Activated T-cell treated with anti-CD3 and anti-CD28 coated beads, Interleukin-2, amount 50 U/mL, for 4 hours (primary cell): ENCODE measurements around the gene RNF207. TPM values are rescaled to one million over a fixed set of nuclear protein-coding genes. Genes with fewer than 3 reads are reported as not detected.

Experiments
- ATAC-seq, 2 donors: fragments of 200-7000 bp; cut with Tn5 transposase; one replicate each; pipeline ENCODE4 v1.10.0; 2021
- DNase-seq: peaks from one replicate; pipeline ENCODE4 v3.0.0-alpha.2; 2020
- H3K27me3 Mint-ChIP-seq: one replicate; pipeline ENCODE4 v1.8.0; 2021; ENCODE audit warnings: low read depth, mixed read lengths
- H3K36me3 Mint-ChIP-seq: one replicate; pipeline ENCODE4 v1.8.0; 2022; ENCODE audit warnings: mixed read lengths; ENCODE audit not compliant: insufficient read depth
- H3K4me1 Mint-ChIP-seq: one replicate; pipeline ENCODE4 v1.8.0; 2021; ENCODE audit warnings: low read depth, mixed read lengths
- H3K4me3 Mint-ChIP-seq: one replicate; pipeline ENCODE4 v1.8.0; 2021; ENCODE audit warnings: mild to moderate bottlenecking, moderate library complexity, mixed read lengths
- H3K9me3 Mint-ChIP-seq: one replicate; pipeline ENCODE4 v1.8.0; 2021; ENCODE audit warnings: mixed read lengths
- total RNA-seq, 3 donors: library from RNA; stranded (reverse); gene quantifications; one replicate each; pipeline ENCODE4 v1.2.1, GENCODE V29; 2021

Gene RNF207
- total RNA-seq, 3 donors from 2014 or later, result 9.9 to 18.8 (median 12.0) TPM

DNA sequence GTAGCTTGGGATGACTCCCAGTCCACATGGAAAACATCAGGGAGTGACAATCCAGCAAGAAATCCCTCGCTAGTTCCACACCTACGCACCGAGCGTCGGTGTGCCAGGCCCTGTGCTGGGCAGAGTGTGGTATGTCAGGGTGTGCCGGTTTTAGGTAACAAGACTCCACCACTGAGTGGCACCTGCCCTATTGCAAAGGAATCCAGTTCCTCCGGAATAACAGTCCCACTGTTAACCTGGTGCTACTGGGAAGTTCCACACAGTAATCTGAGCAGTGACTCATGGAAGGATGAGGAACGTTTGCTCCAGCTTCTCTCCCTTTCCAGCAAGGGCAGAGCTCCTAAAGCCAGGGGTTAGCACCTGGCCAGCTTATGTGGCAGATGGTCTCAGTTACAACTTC is 14.3 kb downstream of the RNF207 start:
- no peak for DNase-seq
- H3K27me3 Mint-ChIP-seq, result peaks cover 4% of the 10 kb centered on the region
- H3K36me3 Mint-ChIP-seq, result peaks cover 17% of the 10 kb centered on the region
- H3K4me3 Mint-ChIP-seq, result no peak overlapping the region
- H3K9me3 Mint-ChIP-seq, result no peaks in the 10 kb centered on the region
- no peaks in the 10 kb centered on the region for H3K4me1 Mint-ChIP-seq
- ATAC-seq, result no peak

DNA sequence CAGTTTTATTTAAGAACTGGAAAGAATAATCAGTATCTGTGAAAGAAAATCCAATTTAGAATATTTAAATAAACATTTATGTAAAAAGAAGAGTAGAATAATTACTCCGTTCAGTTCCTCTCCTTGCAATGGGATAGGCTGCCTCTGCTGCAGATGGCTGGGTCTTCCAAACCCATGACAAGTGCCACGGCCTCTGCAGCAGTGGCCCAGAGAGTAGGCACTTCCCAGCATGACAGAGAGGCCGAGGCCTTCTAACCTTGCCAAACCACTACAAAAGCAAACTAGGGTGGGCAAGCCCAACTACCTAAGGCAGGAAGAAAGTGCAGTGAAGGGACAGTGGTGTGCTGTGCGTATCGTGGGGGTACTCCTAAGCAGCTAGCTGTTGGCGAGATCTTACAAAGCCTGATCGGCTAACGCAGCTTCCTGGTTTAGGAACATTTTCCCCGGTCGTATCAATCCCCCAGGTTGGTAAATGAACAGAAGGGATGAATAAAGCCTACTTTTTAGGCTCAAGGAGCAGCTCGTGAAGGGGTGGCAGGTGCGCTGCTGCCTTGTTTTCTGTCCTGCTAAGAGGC is 15.4 kb downstream of the RNF207 start:
- Mint-ChIP-seq H3K4me3 (no peak overlapping the region), H3K27me3 (no peaks in the 10 kb centered on the region), H3K9me3 (no peaks in the 10 kb centered on the region), H3K36me3 (peaks cover 20% of the 10 kb centered on the region), H3K4me1 (no peaks in the 10 kb centered on the region)
- ATAC-seq (no peak), DNase-seq (no peak)

DNA sequence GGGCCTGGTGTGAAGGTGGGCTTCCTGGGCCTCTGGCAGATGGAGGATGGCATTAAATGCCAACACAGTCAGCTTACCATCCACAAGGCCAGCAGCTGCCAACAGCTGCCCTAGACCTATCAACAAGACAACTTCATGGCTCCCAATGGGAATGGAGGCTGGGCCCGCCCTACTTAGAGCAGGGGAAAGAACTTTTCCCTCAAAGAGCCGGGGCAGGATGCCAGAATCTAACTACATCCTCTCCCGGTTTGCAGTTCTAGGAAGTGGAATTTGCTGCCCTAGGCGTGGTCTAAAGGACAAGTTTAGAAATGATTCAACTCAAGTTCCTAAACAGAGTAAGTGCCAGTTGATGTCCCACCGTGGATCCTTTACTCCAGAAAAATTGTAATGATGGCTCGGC is 16.7 kb downstream of the RNF207 start:
- Mint-ChIP-seq H3K4me3 (no peak overlapping the region), H3K9me3 (no peaks in the 10 kb centered on the region), H3K4me1 (no peaks in the 10 kb centered on the region), H3K36me3 (peaks cover 28% of the 10 kb centered on the region), H3K27me3 (no peaks in the 10 kb centered on the region)
- DNase-seq, result no peak
- no peak for ATAC-seq

DNA sequence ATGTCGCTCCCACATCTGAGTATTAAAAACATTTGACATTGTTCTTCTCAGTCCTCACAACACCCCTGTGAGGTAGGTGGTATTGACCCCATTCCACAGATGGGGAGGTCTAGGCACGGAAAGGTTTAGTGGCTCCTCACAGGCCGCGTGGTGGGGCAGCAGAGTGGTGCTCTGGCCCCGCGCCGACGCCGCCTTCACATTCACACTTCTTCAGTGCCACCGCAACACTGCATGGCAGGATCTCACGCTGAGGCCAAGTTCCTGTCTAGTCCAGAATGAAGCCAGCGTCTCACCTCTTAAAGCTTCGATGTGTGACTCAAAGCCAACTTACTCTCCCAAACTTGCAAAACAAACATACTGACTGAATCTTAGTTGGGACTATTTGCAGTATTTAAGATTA is 17.7 kb downstream of the RNF207 start:
- Mint-ChIP-seq H3K9me3 (no peaks in the 10 kb centered on the region), H3K4me1 (no peaks in the 10 kb centered on the region), H3K4me3 (no peak overlapping the region), H3K36me3 (peaks cover 28% of the 10 kb centered on the region), H3K27me3 (no peaks in the 10 kb centered on the region)
- ATAC-seq, result no peak
- DNase-seq, result no peak

DNA sequence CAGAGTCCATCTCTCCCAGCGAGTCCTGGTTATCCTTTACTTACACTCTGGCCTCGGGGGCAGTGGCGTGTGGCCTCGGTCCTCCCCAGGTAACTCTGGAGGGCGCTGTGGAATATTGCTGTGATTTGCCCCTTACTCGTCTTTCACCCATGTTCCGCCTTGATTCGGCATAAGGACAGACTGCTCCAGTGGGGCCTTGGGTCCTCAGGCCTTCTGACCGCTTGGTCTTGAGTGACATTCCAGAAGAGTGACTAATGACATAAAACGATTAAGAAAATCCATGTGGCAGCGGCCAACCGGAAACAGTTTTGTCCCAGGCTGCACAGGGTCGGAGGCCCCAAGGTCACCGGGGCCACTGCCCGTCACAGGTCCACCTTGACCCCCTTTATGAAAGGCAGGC is 18.8 kb downstream of the RNF207 start:
- Mint-ChIP-seq H3K4me1 (no peaks in the 10 kb centered on the region), H3K4me3 (no peak overlapping the region), H3K9me3 (no peaks in the 10 kb centered on the region), H3K27me3 (no peaks in the 10 kb centered on the region), H3K36me3 (peaks cover 28% of the 10 kb centered on the region)
- ATAC-seq, result no peak
- DNase-seq, result no peak

DNA sequence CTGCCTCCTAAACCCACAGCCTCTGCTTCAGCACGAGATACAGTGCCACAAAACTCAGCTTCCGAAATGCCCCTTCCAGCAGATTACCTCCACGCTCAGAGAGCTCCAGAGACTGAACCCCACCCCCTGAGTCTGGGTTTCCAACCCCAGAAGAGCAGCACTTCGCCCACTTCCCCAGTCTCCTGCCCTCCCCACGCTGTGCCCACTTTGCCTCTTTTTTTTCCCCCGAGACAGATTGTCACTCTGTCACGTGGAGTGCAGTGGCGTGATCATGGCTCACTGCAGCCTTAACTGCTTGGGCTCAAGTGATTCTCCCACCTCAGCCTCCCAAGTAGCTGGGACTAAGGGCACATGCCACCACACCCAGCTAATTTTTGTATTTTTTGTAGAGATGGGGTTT is 19.7 kb downstream of the RNF207 start:
- H3K27me3 Mint-ChIP-seq, result no peaks in the 10 kb centered on the region
- H3K36me3 Mint-ChIP-seq, result peaks cover 27% of the 10 kb centered on the region
- no peaks in the 10 kb centered on the region for H3K4me1 Mint-ChIP-seq
- H3K9me3 Mint-ChIP-seq, result no peaks in the 10 kb centered on the region
- DNase-seq (no peak), ATAC-seq (no peak)
- H3K4me3 Mint-ChIP-seq, result no peak overlapping the region

DNA sequence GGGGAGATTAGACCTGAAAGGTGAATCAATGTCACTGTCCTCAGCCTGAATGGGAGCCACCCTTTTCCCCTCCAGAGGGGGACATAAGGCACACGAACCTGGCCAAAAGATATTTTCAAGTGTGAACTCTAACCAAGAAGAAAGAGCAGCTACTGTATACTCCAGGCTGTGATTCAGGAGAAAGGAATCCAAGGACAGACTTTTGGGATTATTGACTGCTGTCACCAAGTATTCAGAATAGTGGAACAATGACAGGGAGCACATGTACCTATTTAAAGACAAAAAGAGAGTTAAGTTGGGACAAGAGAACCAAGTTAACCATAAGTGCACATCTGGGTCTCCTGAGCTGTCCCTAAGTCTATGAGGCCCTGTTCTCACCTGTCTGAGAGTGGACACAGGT is 27.5 kb downstream of the RNF207 start:
- H3K36me3 Mint-ChIP-seq, result peaks cover 16% of the 10 kb centered on the region

DNA sequence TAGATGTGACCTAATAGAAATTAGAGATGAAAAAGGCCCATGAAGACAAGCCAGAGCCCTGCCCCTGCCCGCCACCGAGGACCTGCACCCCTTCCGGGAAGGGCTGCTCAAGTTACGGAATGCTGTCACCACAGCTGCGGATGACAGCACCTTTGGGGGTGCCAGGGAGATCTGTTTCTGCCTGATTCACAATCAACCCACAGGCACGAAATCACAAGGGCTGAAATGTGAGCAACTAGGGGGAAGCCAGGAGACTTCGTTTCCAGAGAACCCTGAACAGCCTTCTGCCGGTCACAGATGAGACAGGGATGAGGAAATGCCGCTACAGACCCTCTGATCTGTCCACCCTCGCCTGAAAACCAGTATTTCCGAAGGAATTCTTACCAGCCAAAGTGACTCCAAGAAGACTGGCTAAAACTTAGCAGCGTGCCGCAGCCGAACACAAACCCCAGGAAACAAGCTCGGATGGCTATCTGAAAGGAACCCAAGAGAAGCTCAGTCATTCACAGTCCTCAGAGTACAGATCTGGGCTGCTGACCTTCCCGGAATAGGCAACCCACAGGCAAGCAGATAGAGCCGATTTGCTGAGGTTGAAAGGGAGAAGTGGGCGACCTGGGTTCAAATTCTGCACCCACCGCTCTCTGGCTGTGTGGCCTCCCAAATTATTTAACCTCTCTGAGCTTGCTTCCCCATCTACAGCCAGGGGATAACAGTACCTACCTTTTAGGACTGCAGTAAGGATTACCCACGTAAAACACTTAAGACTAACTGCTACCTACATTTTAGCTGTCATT is 28.8 kb downstream of the RNF207 start:
- ATAC-seq (no peak), DNase-seq (no peak)
- peaks cover 8% of the 10 kb centered on the region for H3K27me3 Mint-ChIP-seq
- H3K36me3 Mint-ChIP-seq, result peaks cover 16% of the 10 kb centered on the region
- H3K4me1 Mint-ChIP-seq, result peaks cover 15% of the 10 kb centered on the region
- no peaks in the 10 kb centered on the region for H3K9me3 Mint-ChIP-seq
- peak overlapping the region; percentile 91 for H3K4me3 Mint-ChIP-seq

More for the DNA sequence above, 27.5 kb downstream of the RNF207 start:
- ATAC-seq (no peak), DNase-seq (no peak)
- H3K9me3 Mint-ChIP-seq, result no peaks in the 10 kb centered on the region
- H3K4me1 Mint-ChIP-seq, result peaks cover 15% of the 10 kb centered on the region
- no peaks in the 10 kb centered on the region for H3K27me3 Mint-ChIP-seq
- H3K4me3 Mint-ChIP-seq, result peak overlapping the region; percentile 31

DNA sequence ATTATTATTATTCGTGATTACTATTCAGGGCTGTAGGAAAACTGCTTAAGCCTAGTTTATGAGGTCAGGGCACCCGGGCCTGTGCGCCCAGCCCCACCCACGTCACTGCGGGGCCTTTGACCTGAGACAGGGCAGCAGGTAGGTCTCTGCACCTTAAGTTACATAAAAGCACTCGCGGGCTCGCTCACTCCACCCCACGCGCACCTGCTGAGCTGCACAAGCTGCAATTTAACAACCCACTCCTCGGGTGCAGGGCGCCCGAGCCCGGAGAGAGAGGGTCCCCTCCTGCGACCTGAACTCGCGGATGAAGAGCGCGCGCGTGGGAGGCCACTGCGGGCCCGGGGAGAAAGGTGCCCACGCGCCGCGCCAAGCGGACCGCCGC is 29.4 kb downstream of the RNF207 start:
- H3K9me3 Mint-ChIP-seq, result no peaks in the 10 kb centered on the region
- DNase-seq (no peak), ATAC-seq (peak in 1 of 2 donors; percentile 35)
- H3K4me1 Mint-ChIP-seq, result peaks cover 15% of the 10 kb centered on the region
- H3K4me3 Mint-ChIP-seq, result peak overlapping the region; percentile 91
- peaks cover 14% of the 10 kb centered on the region for H3K27me3 Mint-ChIP-seq
- peaks cover 16% of the 10 kb centered on the region for H3K36me3 Mint-ChIP-seq

DNA sequence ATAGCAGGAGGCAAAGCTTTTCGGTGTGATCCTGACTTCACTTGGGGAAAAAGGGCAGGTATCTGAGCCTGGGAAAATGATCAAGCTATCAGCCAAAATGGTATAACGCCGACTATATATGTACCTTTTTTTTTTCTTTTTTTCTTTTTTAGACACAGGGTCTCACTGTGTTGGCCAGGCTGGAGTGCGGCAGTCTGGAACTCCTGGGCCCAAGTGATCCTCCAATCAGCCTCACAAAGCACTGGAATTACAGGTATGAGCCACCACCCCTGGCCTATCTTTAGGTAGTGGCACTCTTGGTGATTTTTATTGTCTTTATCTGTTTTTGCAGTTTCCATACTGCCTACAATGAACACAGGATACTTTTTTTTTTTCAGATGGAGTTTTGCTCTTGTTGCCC is 31.2 kb downstream of the RNF207 start:
- peaks cover 19% of the 10 kb centered on the region for H3K4me1 Mint-ChIP-seq
- DNase-seq (no peak), ATAC-seq (no peak)
- H3K9me3 Mint-ChIP-seq, result no peaks in the 10 kb centered on the region
- peak overlapping the region; percentile 45 for H3K4me3 Mint-ChIP-seq
- peaks cover 27% of the 10 kb centered on the region for H3K27me3 Mint-ChIP-seq
- peaks cover 10% of the 10 kb centered on the region for H3K36me3 Mint-ChIP-seq

DNA sequence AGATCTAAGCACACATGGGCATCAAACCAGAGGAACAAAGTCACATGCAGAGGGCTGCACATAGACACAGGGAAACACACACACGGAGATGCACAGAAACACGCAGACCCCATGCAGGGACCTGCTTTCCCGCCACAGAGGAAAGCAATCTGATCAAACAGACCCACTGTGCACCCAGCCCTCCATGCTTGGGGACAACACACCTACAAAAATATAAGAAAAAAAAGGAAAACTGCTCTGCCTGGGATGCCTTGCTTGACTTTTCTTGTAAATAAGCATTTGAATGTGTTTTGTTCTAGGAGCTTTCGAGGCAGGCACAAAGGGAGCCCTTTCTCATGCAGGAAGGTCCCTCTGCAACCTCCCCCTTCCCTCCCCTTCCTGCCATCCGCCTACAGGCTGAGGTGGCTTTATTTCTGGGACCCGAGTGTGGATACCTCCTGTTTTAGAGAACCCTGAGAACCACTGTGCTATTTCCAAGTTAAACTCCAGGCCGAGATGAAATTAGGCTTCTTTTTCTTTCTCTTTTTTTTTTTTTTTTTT is 33.4 kb downstream of the RNF207 start:
- H3K36me3 Mint-ChIP-seq, result no peaks in the 10 kb centered on the region
- DNase-seq (no peak), ATAC-seq (no peak)
- no peak overlapping the region for H3K4me3 Mint-ChIP-seq
- H3K9me3 Mint-ChIP-seq, result no peaks in the 10 kb centered on the region
- peaks cover 39% of the 10 kb centered on the region for H3K27me3 Mint-ChIP-seq
- H3K4me1 Mint-ChIP-seq, result peaks cover 10% of the 10 kb centered on the region

DNA sequence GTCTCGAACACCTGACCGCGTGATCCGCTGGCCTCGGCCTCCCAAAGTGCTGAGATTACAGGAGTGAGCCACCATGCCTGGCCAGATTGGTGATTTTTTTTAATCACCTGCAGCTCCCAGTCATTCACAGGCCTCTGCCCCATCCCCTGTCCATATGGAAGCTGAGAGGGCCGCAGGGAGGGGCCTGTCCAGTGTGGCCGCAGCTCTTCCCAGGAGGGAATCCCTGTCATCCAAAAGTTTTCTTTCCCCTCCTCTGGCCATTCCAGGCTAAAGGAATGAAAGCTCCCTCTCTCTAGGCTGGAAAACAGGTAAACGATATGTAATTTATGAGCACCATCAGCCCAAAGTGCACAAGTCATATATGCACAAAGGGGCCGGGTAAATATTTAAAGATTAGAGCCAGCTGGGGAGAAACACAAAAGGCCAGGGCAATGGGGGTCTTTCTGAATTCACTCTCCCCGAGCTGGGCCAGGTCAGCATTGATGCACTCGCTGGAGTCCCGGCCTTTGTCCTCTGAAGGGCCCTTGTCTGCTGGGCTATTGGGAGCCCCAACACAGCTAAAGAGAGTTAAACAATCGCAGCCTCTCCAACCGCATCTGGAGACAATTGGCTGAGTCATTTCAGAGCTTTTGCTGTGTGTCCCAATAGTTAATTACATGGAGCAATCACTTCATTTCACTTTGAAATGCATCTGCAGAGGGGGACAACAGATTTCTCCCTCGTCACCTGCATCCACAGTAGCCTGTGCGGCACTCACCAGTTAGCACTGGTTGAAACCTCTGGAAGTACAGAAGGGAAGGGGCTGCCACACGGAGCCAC is 34.2 kb downstream of the RNF207 start:
- no peaks in the 10 kb centered on the region for H3K9me3 Mint-ChIP-seq
- no peak for DNase-seq
- no peaks in the 10 kb centered on the region for H3K36me3 Mint-ChIP-seq
- H3K4me1 Mint-ChIP-seq, result peaks cover 7% of the 10 kb centered on the region
- H3K4me3 Mint-ChIP-seq, result no peak overlapping the region
- ATAC-seq, result no peak
- peaks cover 45% of the 10 kb centered on the region for H3K27me3 Mint-ChIP-seq

DNA sequence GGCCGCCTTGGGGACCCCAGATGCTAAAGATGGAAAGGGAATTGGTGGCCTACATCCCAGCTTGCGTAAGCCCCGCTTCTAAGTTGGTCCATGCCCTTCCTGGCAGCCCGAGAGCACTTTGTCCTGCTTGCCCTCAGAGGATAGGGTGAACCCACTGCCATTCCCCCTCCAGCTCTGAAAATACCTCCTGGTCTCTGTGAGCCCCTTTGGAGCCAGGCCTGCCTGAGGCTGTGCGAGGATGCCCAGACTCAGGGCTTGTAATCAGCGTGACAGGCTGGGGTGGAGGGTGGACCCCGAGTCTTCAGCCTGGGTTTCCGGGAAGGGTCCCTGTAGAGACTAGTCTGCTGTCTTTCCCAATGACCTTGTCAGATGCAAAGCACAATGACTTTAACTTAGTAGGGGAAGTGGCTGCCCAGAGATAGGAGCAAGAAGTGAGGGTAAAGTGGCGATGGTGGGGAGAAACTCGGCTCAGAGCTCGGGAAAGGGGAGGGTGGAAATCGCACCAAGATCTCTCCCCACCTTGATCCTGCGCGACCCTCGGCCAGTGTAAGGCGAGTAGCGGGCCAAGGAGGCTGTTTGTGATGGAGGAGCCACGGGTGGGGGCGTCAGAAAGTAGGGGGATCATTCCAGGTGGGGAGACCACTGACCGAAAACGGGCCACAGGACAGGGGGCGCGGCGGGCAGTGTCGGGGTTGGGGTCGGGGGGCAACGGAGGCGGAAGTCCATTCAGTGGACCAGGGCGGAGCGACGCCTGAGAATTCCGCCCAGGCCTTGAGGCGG is 35.4 kb downstream of the RNF207 start:
- H3K9me3 Mint-ChIP-seq, result no peaks in the 10 kb centered on the region
- no peaks in the 10 kb centered on the region for H3K36me3 Mint-ChIP-seq
- peaks cover 49% of the 10 kb centered on the region for H3K27me3 Mint-ChIP-seq
- peaks cover 6% of the 10 kb centered on the region for H3K4me1 Mint-ChIP-seq
- DNase-seq, result no peak
- ATAC-seq, result no peak
- peak overlapping the region; percentile 45 for H3K4me3 Mint-ChIP-seq
